ENCODE results near the gene UBLCP1. TPM values are rescaled to one million over a fixed set of nuclear protein-coding genes. Genes with fewer than 3 reads are reported as not detected.

Gene UBLCP1
- total and polyA plus RNA-seq, 2 of the 8 experiments (the other 6 are each of a cell fraction or from before 2014, with no cell fraction given) = 13.0 to 40.9 TPM

- TF ChIP-seq TBP (IDR thresholded peaks at IDR 0.05; ENCODE audit: low read depth, low read length) (no peak), TEAD4 (IDR thresholded peaks at IDR 0.05; ENCODE audit: low read depth, low read length) (no peak), GTF2F1 (IDR thresholded peaks at IDR 0.05; ENCODE audit: borderline replicate concordance, low read depth, low read length) (no peak), CBX5 (IDR thresholded peaks at IDR 0.05; ENCODE audit: low read depth, low read length) (no peak), NRF1 (IDR thresholded peaks at IDR 0.05; ENCODE audit: low read depth, low read length) (no peak), ZNF274 (IDR thresholded peaks at IDR 0.05; ENCODE audit: borderline replicate concordance, extremely low read depth, low read length) (no peak), CBX8 (IDR thresholded peaks at IDR 0.05; ENCODE audit: borderline replicate concordance, low read depth, low read length) (no peak), TAF7 (optimal IDR thresholded peaks at IDR 0.05; ENCODE audit: borderline replicate concordance, low read depth, low read length) (no peak)
These were observed 59.1 kb downstream of the UBLCP1 start (continued) for GRCh38 chr5:159322180-159322579.

All from H1 (cell line).